SH-SY5Y (cell line): ENCODE measurements around the gene ELMO1.

Experiments
- GATA2 ChIP-seq: IDR thresholded peaks from 2 replicates; pipeline ENCODE4 v1.6.1; 2011; ENCODE audit warnings: mild to moderate bottlenecking, low read depth, low read length
- GATA3 ChIP-seq: IDR thresholded peaks from 2 replicates; pipeline ENCODE4 v1.6.1; 2011; ENCODE audit warnings: low read depth, mild to moderate bottlenecking, low read length, moderate library complexity

DNA sequence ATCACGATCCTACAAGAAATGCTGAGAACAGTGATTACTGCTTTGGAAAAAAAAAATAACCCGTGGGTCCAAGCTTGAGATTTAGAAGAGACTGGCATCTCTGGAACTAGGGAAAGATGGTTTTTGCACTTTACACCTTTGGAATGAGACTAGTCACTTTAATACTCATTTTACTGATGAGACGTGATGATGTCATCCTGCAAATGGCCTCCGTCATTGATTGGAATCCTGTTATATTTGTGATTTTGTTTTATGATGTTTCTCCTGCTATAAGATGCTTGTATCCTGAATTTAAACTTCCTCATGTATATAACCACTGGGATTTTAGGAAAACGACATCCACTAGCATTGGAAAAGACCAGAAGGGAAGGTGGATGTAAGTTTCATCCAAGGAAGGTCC is 363.1 kb downstream of the ELMO1 start:
- TF ChIP-seq GATA2 (no peak), GATA3 (no peak)
